Kidney (tissue), 22 donors: Measurements from ENCODE around the gene SPG21. TPM values are rescaled to one million over a fixed set of nuclear protein-coding genes. Genes with fewer than 3 reads are reported as not detected.

Experiments used
- DNase-seq, 5 donors: peaks; one replicate each; pipeline ENCODE4 v3.0.0-alpha.2; 2013 to 2020
- FAIRE-seq: peaks from 2 replicates; lab custom pipeline; 2012; peaks lifted over from hg19 to GRCh38; lab: Jason Lieb, UNC
- H3K27ac ChIP-seq, 2 donors: one replicate each; pipeline ENCODE4 v1.7.0; 2013; ENCODE audit warnings: low read depth in 2 of 2, low read length in 2 of 2, inconsistent platforms in 1 of 2
- H3K27me3 ChIP-seq: one replicate; pipeline ENCODE4 v1.7.1; 2013; ENCODE audit warnings: low read length, inconsistent platforms; ENCODE audit not compliant: control insufficient read depth, insufficient read depth
- H3K36me3 ChIP-seq, 3 donors: one replicate each; pipeline versions ENCODE4 v1.7.0 to v1.7.1; 2013; ENCODE audit warnings: low read length in 3 of 3, control low read depth in 1 of 3, inconsistent platforms in 1 of 3; ENCODE audit not compliant: insufficient read depth in 3 of 3, control insufficient read depth in 2 of 3
- H3K4me1 ChIP-seq, 3 donors: one replicate each; pipeline versions ENCODE4 v1.7.0 to v1.7.1; 2013; ENCODE audit warnings: low read length in 3 of 3, inconsistent platforms in 1 of 3, low read depth in 1 of 3; ENCODE audit not compliant: control insufficient read depth in 2 of 3, insufficient read depth in 2 of 3
- H3K4me3 ChIP-seq, 3 donors: one replicate each; pipeline versions ENCODE4 v1.7.0 to v1.8.1; 2013; ENCODE audit warnings: low read length in 3 of 3, control low read depth in 1 of 3, inconsistent platforms in 1 of 3
- H3K9ac ChIP-seq, 3 donors: one replicate each; pipeline versions ENCODE4 v1.7.0 to v1.7.1; 2013; ENCODE audit warnings: low read length in 3 of 3, control low read depth in 1 of 3, inconsistent platforms in 1 of 3
- H3K9me3 ChIP-seq, 3 donors: one replicate each; pipeline versions ENCODE4 v1.7.0 to v1.7.1; 2013; ENCODE audit warnings: low read length in 3 of 3, control low read depth in 1 of 3, inconsistent platforms in 1 of 3; ENCODE audit not compliant: control insufficient read depth in 2 of 3, insufficient read depth in 1 of 3
- CTCF ChIP-seq: IDR thresholded peaks from 3 replicates; pipeline ENCODE4 v1.5.1; 2012; ENCODE audit warnings: mild to moderate bottlenecking, moderate library complexity, borderline replicate concordance; ENCODE audit not compliant: insufficient read depth; ENCODE audit errors: extremely low read depth
- intact Hi-C: fragments of 100-400 bp; cut with DNase I; formaldehyde crosslinking; loops from one replicate; pipeline ENCODE4 v1.11.1; 2022
- long read RNA-seq, 10 donors: library from polyadenylated mRNA in 1 of 10; unstranded in 1 of 10; transcript quantifications; one replicate each; pipeline ENCODE4 v2.0.0 and lab custom pipeline, GENCODE V29; 2021 to 2026
- polyA plus RNA-seq: library from polyadenylated mRNA; stranded (reverse); fragments of 350-450 nt; fragmentation: Illumina TruSeq; extraction: RNeasy Lipid Tissue Mini Kit (QIAGEN cat#74804); gene quantifications from one replicate; pipeline ENCODE4 v1.2.3, GENCODE V29; 2014; ENCODE audit warnings: low read depth, low replicate concordance; ENCODE audit not compliant: insufficient read depth
- total RNA-seq: library from RNA; stranded (reverse); fragmentation: NEBNext Ultra II Directional; extraction: Animal tissue kit (Norgen Biotek cat#: 25700); gene quantifications from one replicate; pipeline ENCODE4 v1.2.1, GENCODE V29; 2021
- donor health status: control.
- donor health status: control.
- donor health status: control.
- donor health status: control.
- donor health status: control.
- donor health status: DM: yes; HTN: yes; CAD: no.
- donor health status: Normal renal cell carcinoma (clear cell type).

The SPG21 gene, protein sequence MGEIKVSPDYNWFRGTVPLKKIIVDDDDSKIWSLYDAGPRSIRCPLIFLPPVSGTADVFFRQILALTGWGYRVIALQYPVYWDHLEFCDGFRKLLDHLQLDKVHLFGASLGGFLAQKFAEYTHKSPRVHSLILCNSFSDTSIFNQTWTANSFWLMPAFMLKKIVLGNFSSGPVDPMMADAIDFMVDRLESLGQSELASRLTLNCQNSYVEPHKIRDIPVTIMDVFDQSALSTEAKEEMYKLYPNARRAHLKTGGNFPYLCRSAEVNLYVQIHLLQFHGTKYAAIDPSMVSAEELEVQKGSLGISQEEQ
- total RNA-seq, result 82.8 TPM
- 115 TPM for polyA plus RNA-seq
- long read RNA-seq, donor 1, transcript SPG21-201 (9 exons, 1,822 nt), result major isoform, 20 of 24 reads
- long read RNA-seq, donor 1, partial matches to known transcripts, result 0 of 24 reads
- long read RNA-seq, donor 1, other reads (novel, unspliced or antisense), result 0 of 24 reads
- long read RNA-seq, donor 2, transcript SPG21-201 (9 exons, 1,822 nt), result major isoform, 26 of 28 reads
- long read RNA-seq, donor 2, partial matches to known transcripts, result 0 of 28 reads
- long read RNA-seq, donor 2, other reads (novel, unspliced or antisense), result 0 of 28 reads
- long read RNA-seq, donor 3, transcript SPG21-201 (9 exons, 1,822 nt), result major isoform, 29 of 35 reads
- long read RNA-seq, donor 3, partial matches to known transcripts, result 0 of 35 reads
- long read RNA-seq, donor 3, other reads (novel, unspliced or antisense), result 0 of 35 reads
- long read RNA-seq, donor 4, transcript SPG21-201 (9 exons, 1,822 nt), result major isoform, 25 of 25 reads
- long read RNA-seq, donor 4, partial matches to known transcripts, result 0 of 25 reads
- long read RNA-seq, donor 4, other reads (novel, unspliced or antisense), result 0 of 25 reads
- long read RNA-seq, donor 5, partial matches to known transcripts, result 0 of 2 reads
- long read RNA-seq, donor 5, other reads (novel, unspliced or antisense), result 0 of 2 reads
- long read RNA-seq, donor 6, transcript SPG21-201 (9 exons, 1,822 nt), result major isoform, 14 of 20 reads
- long read RNA-seq, donor 6, transcript SPG21-203 (9 exons, 1,613 nt), result minor isoform, 6 of 20 reads
- long read RNA-seq, donor 6, partial matches to known transcripts, result 0 of 20 reads
- long read RNA-seq, donor 6, other reads (novel, unspliced or antisense), result 0 of 20 reads
- long read RNA-seq, donor 7, transcript SPG21-201 (9 exons, 1,822 nt), result major isoform, 56 of 73 reads
- long read RNA-seq, donor 7, partial matches to known transcripts, result 5 of 73 reads
- long read RNA-seq, donor 7, other reads (novel, unspliced or antisense), result 10 of 73 reads
- long read RNA-seq, donor 8, transcript SPG21-201 (9 exons, 1,822 nt), result major isoform, 22 of 30 reads
- long read RNA-seq, donor 8, partial matches to known transcripts, result 5 of 30 reads
- long read RNA-seq, donor 8, other reads (novel, unspliced or antisense), result 0 of 30 reads
- long read RNA-seq, donor 9, transcript SPG21-201 (9 exons, 1,822 nt), result major isoform, 13 of 14 reads
- long read RNA-seq, donor 9, partial matches to known transcripts, result 0 of 14 reads
- long read RNA-seq, donor 9, other reads (novel, unspliced or antisense), result 0 of 14 reads
- long read RNA-seq, donor 10, transcript SPG21-201 (9 exons, 1,822 nt), result major isoform, 21 of 26 reads
- long read RNA-seq, donor 10, partial matches to known transcripts, result 5 of 26 reads
- long read RNA-seq, donor 10, other reads (novel, unspliced or antisense), result 0 of 26 reads

GRCh38 chr15:64989416-64990167 is at the start of gene SPG21:
TSS of gene SPG21 (minus strand) at chr15:64989914. CDS start at chr15:64983569, 6,345 bp downstream.
- Histone ChIP-seq H3K9me3 (no peaks in the 10 kb centered on the region), H3K27ac (peak within 1 kb of the TSS; percentile 95 to 96), H3K27me3 (no peaks in the 10 kb centered on the region), H3K9ac (peak within 1 kb of the TSS; percentile 44 to 96 (median 77)), H3K4me3 (peak within 1 kb of the TSS; percentile 74 to 98 (median 93)), H3K36me3 (no peaks in the 10 kb centered on the region), H3K4me1 (peaks cover 0 to 3% (median 2%) of the 10 kb centered on the region in 3 donors)
- TF ChIP-seq CTCF, result no peak
- peak; percentile 96 to 98 (median 97) for DNase-seq
- intact Hi-C loops, result no loop called here
- FAIRE-seq, result no peak

DNA sequence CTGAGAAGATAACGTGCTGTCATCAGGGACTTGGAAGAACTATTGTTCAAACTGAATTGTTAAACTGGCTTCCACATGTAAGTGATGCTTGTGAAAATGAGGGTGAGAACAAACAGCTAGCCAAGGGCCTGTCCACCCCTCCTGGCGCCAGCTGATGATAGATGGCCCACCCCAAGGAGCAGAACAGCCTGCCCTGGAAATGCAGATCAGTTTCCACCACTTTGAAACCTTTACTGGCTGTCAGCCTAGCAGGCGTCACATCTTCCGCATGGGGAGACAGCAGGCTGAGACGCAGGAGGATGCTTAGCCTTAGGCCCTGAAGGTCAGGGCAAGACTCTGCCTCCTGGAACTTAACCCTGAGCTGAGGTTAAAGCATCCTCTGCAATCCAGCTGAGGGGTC is 49.1 kb upstream of the SPG21 start:
- FAIRE-seq, result no peak

More for the DNA sequence above, 49.1 kb upstream of the SPG21 start:
- Histone ChIP-seq H3K27ac (no peak overlapping the region), H3K27me3 (no peaks in the 10 kb centered on the region), H3K36me3 (no peaks in the 10 kb centered on the region), H3K4me3 (no peak overlapping the region), H3K9ac (no peak overlapping the region), H3K9me3 (no peaks in the 10 kb centered on the region), H3K4me1 (peaks cover 0 to 6% (median 0%) of the 10 kb centered on the region in 3 donors)
- peak in 3 of 5 donors; percentile 56 to 64 (median 60) for DNase-seq
- no peak for TF ChIP-seq CTCF
- intact Hi-C loops, result no loop called here
